Kidney (tissue), 14 donors: ENCODE results near the gene ETDC. TPM values are rescaled to one million over a fixed set of nuclear protein-coding genes. Genes with fewer than 3 reads are reported as not detected.

Source experiments
- DNase-seq, 5 donors: peaks; one replicate each; pipeline ENCODE4 v3.0.0-alpha.2; 2013 to 2020
- FAIRE-seq: peaks from 2 replicates; lab custom pipeline; 2012; peaks lifted over from hg19 to GRCh38; lab: Jason Lieb, UNC
- H3K27ac ChIP-seq, 2 donors: one replicate each; pipeline ENCODE4 v1.7.0; 2013; ENCODE audit warnings: low read depth in 2 of 2, low read length in 2 of 2, inconsistent platforms in 1 of 2
- H3K27me3 ChIP-seq: one replicate; pipeline ENCODE4 v1.7.1; 2013; ENCODE audit warnings: low read length, inconsistent platforms; ENCODE audit not compliant: control insufficient read depth, insufficient read depth
- H3K36me3 ChIP-seq, 3 donors: one replicate each; pipeline versions ENCODE4 v1.7.0 to v1.7.1; 2013; ENCODE audit warnings: low read length in 3 of 3, control low read depth in 1 of 3, inconsistent platforms in 1 of 3; ENCODE audit not compliant: insufficient read depth in 3 of 3, control insufficient read depth in 2 of 3
- H3K4me1 ChIP-seq, 3 donors: one replicate each; pipeline versions ENCODE4 v1.7.0 to v1.7.1; 2013; ENCODE audit warnings: low read length in 3 of 3, inconsistent platforms in 1 of 3, low read depth in 1 of 3; ENCODE audit not compliant: control insufficient read depth in 2 of 3, insufficient read depth in 2 of 3
- H3K4me3 ChIP-seq, 3 donors: one replicate each; pipeline versions ENCODE4 v1.7.0 to v1.8.1; 2013; ENCODE audit warnings: low read length in 3 of 3, control low read depth in 1 of 3, inconsistent platforms in 1 of 3
- H3K9ac ChIP-seq, 3 donors: one replicate each; pipeline versions ENCODE4 v1.7.0 to v1.7.1; 2013; ENCODE audit warnings: low read length in 3 of 3, control low read depth in 1 of 3, inconsistent platforms in 1 of 3
- H3K9me3 ChIP-seq, 3 donors: one replicate each; pipeline versions ENCODE4 v1.7.0 to v1.7.1; 2013; ENCODE audit warnings: low read length in 3 of 3, control low read depth in 1 of 3, inconsistent platforms in 1 of 3; ENCODE audit not compliant: control insufficient read depth in 2 of 3, insufficient read depth in 1 of 3
- intact Hi-C: fragments of 100-400 bp; cut with DNase I; formaldehyde crosslinking; loops from one replicate; pipeline ENCODE4 v1.11.1; 2022
- polyA plus RNA-seq: library from polyadenylated mRNA; stranded (reverse); fragments of 350-450 nt; fragmentation: Illumina TruSeq; extraction: RNeasy Lipid Tissue Mini Kit (QIAGEN cat#74804); gene quantifications from one replicate; pipeline ENCODE4 v1.2.3, GENCODE V29; 2014; ENCODE audit warnings: low read depth, low replicate concordance; ENCODE audit not compliant: insufficient read depth
- total RNA-seq: library from RNA; stranded (reverse); fragmentation: NEBNext Ultra II Directional; extraction: Animal tissue kit (Norgen Biotek cat#: 25700); gene quantifications from one replicate; pipeline ENCODE4 v1.2.1, GENCODE V29; 2021
- TF ChIP-seq, protein P1 (sequence below): IDR thresholded peaks from 3 replicates; pipeline ENCODE4 v1.5.1; 2012; ENCODE audit warnings: mild to moderate bottlenecking, moderate library complexity, borderline replicate concordance; ENCODE audit not compliant: insufficient read depth; ENCODE audit errors: extremely low read depth
- donor health status: control.
- donor health status: control.
- donor health status: control.
- donor health status: control.
- donor health status: control.
- donor health status: DM: yes; HTN: yes; CAD: no.
- donor health status: Normal renal cell carcinoma (clear cell type).

ETDC gene
- total and polyA plus RNA-seq, 2 donors from 2014 or later, result not detected

DNA sequence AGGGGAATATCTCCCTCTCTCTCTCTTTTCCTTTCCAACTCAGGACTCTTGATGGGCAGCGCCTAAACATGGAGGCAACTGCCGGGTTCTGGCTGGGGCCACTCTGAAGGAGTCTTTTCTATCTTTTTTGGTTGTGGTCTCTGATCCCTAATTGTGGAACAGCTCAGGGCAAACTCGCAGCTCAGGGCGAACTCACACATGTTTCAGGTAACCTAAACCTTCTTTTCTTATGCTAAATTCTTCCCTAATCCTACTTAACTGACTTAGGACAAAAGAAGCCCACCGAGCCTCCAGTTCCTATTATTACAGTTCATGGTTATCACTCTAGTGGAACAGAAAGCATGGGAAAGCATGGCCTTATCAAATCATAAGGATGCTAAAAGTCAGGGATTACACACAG, 36.1 kb upstream of the ETDC start:
- TF ChIP-seq, protein P1, sequence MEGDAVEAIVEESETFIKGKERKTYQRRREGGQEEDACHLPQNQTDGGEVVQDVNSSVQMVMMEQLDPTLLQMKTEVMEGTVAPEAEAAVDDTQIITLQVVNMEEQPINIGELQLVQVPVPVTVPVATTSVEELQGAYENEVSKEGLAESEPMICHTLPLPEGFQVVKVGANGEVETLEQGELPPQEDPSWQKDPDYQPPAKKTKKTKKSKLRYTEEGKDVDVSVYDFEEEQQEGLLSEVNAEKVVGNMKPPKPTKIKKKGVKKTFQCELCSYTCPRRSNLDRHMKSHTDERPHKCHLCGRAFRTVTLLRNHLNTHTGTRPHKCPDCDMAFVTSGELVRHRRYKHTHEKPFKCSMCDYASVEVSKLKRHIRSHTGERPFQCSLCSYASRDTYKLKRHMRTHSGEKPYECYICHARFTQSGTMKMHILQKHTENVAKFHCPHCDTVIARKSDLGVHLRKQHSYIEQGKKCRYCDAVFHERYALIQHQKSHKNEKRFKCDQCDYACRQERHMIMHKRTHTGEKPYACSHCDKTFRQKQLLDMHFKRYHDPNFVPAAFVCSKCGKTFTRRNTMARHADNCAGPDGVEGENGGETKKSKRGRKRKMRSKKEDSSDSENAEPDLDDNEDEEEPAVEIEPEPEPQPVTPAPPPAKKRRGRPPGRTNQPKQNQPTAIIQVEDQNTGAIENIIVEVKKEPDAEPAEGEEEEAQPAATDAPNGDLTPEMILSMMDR, result no peak

DNA sequence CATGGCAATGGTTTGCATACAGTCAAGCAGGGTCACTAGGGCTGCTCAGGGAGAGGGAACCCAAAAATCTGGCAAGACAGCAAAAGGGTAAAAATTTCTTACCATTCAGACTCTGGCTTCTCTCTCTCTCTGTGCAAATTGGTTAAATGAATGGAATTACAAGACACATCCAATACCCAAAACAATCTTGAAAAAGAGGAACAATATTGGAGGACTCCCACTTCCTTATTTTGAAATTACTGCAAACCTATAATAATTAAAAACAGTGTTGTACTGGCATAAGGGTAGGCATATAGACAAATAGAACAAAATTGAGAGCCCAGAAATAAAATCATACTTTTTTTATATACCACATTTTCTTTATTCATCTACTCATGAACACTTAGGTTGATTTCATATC, 33.3 kb upstream of the ETDC start:
- FAIRE-seq (no peak), DNase-seq (no peak)
- Histone ChIP-seq H3K36me3 (no peaks in the 10 kb centered on the region), H3K9me3 (peaks cover 0 to 3% (median 0%) of the 10 kb centered on the region in 3 donors), H3K27ac (no peak overlapping the region), H3K27me3 (no peaks in the 10 kb centered on the region), H3K9ac (no peak overlapping the region), H3K4me1 (no peaks in the 10 kb centered on the region), H3K4me3 (no peak overlapping the region)
- intact Hi-C loops, result no loop called here
- TF ChIP-seq, protein P1, result no peak

More for the DNA sequence above, 36.1 kb upstream of the ETDC start:
- intact Hi-C loops, result no loop called here
- H3K27ac ChIP-seq, result no peak overlapping the region
- DNase-seq (no peak), FAIRE-seq (no peak)
- no peak overlapping the region for H3K4me3 ChIP-seq
- no peaks in the 10 kb centered on the region for H3K36me3 ChIP-seq
- H3K4me1 ChIP-seq, result no peaks in the 10 kb centered on the region
- H3K27me3 ChIP-seq, result no peaks in the 10 kb centered on the region
- H3K9ac ChIP-seq, result no peak overlapping the region
- peaks cover 0 to 6% (median under 1%) of the 10 kb centered on the region in 3 donors for H3K9me3 ChIP-seq

DNA sequence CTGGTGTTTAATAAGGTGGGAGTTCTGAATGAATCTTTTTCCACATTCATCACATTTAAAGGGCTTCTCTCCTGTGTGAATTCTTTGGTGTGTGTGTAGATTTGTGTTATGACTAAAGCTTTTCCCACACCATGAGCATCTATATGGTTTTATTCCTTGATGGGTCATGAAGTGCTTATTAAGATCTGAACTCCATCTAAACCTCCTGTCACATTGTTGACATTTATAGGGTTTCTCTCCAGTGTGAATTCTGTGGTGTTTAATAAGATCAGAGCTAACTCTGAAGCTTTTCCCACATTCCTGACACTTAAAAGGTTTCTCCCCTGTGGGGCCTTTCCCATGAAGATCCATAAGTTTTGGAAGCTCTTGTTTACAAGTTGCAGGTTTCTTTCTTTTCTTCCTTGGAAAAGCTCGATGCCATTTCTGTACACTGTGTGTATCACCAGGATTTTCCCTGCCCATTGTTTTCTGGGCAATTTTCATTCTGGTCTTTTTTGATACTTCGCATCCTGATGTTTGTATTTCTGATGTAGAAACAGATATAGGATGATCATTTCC, 21.9 kb upstream of the ETDC start:
- Histone ChIP-seq H3K36me3 (peaks cover 0 to 6% (median 0%) of the 10 kb centered on the region in 3 donors), H3K4me3 (no peak overlapping the region), H3K27ac (no peak overlapping the region), H3K9ac (no peak overlapping the region), H3K27me3 (no peaks in the 10 kb centered on the region), H3K4me1 (no peaks in the 10 kb centered on the region), H3K9me3 (peaks cover 4 to 63% (median 29%) of the 10 kb centered on the region in 3 donors)
- DNase-seq (no peak), FAIRE-seq (no peak)
- intact Hi-C loops, result no loop called here
- TF ChIP-seq, protein P1, result no peak
